Smooth muscle cell (in vitro differentiated cells): Measurements from ENCODE around the gene SUV39H1. TPM values are rescaled to one million over a fixed set of nuclear protein-coding genes. Genes with fewer than 3 reads are reported as not detected.

Experiments used
- DNase-seq: peaks from one replicate; lab custom pipeline; 2025; ENCODE audit not compliant: unreplicated experiment; lab: John Stamatoyannopoulos, UW
- H2AFZ ChIP-seq: fragments of 200-600 bp; sonication (generic); 2 replicates; pipeline ENCODE4 v1.6.0; 2016; ENCODE audit warnings: antibody characterized with exemption, low read depth, mild to moderate bottlenecking
- H3F3A ChIP-seq: fragments of 200-600 bp; sonication (generic); 2 replicates; pipeline ENCODE4 v1.6.0; 2017; ENCODE audit warnings: antibody characterized with exemption, low read depth
- H3K27ac ChIP-seq: fragments of 200-600 bp; sonication (generic); 2 replicates; pipeline ENCODE4 v1.5.1; 2016; ENCODE audit warnings: low read depth, mild to moderate bottlenecking
- H3K27me3 ChIP-seq: fragments of 200-600 bp; sonication (generic); 2 replicates; pipeline ENCODE4 v1.6.1; 2016; ENCODE audit warnings: low read depth, mild to moderate bottlenecking
- H3K36me3 ChIP-seq: fragments of 200-600 bp; sonication (generic); 2 replicates; pipeline ENCODE4 v1.5.1; 2016; ENCODE audit warnings: low read depth
- H3K4me1 ChIP-seq: fragments of 200-600 bp; sonication (generic); 2 replicates; pipeline ENCODE4 v1.5.1; 2016; ENCODE audit warnings: low read depth
- H3K4me2 ChIP-seq: fragments of 200-600 bp; sonication (generic); 2 replicates; pipeline ENCODE4 v1.6.0; 2016; ENCODE audit warnings: mild to moderate bottlenecking
- H3K4me3 ChIP-seq: fragments of 200-600 bp; sonication (generic); 2 replicates; pipeline ENCODE4 v1.5.1; 2016; ENCODE audit warnings: mild to moderate bottlenecking
- H3K79me2 ChIP-seq: fragments of 200-600 bp; sonication (generic); 2 replicates; pipeline ENCODE4 v1.6.0; 2016; ENCODE audit warnings: low read depth, mild to moderate bottlenecking
- H3K9ac ChIP-seq: fragments of 200-600 bp; sonication (generic); 2 replicates; pipeline ENCODE4 v1.6.0; 2016; ENCODE audit warnings: low read depth
- H3K9me3 ChIP-seq: fragments of 200-600 bp; sonication (generic); replicated peaks from 2 replicates; pipeline ENCODE4 v1.5.1; 2016; ENCODE audit warnings: low read depth
- H4K20me1 ChIP-seq: fragments of 200-600 bp; sonication (generic); 2 replicates; pipeline ENCODE4 v1.6.0; 2016; ENCODE audit warnings: low read depth
- WGBS: methylation state at CpG from one replicate; pipeline ENCODE4 v1.1.7; 2016; ENCODE audit warnings: low lambda C conversion rate; 5-methylcytosine and 5-hydroxymethylcytosine counted together
- polyA plus RNA-seq: library from polyadenylated mRNA; unstranded; fragments of >200 nt; fragmentation: Nextera tagmentation; extraction: Ambion mirVana; gene quantifications from 2 replicates; pipeline ENCODE4 v1.2.1, GENCODE V29; 2016
- total RNA-seq: library from RNA; depleted of rRNA; stranded (reverse); fragments of >200 nt; gene quantifications from 2 replicates; pipeline ENCODE4 v1.2.3, GENCODE V29; 2014
- TF ChIP-seq, protein P1 (sequence below): fragments of 200-600 bp; sonication (generic); IDR thresholded peaks from 2 replicates; pipeline ENCODE4 v1.5.1; 2017; ENCODE audit warnings: borderline replicate concordance, mild to moderate bottlenecking, antibody characterized with exemption; ENCODE audit not compliant: insufficient read depth, poor library complexity, severe bottlenecking

SUV39H1 gene
- total and polyA plus RNA-seq, 2 experiments from 2014 or later = 2.7 to 7.7 TPM

DNA sequence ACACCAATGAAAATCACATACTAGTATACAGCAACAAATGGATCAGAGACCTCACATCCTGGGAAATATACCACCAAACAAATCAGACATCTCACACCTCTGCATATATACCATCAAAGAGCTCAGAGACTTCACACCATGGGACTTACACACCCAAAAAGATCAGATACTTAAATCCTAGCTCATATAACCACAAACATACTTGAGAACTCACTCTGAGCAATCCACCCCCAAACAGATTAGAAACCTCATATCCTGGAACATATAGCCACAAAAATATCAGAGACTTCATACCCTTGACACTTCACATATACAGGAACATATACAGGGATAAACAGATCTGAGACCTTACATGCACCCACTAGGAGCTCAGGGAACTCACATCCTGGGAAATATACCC lies 32.1 kb downstream of the SUV39H1 start:
- Histone ChIP-seq H3F3A (no peaks in the 10 kb centered on the region), H3K27ac (no peak overlapping the region), H3K9ac (no peak overlapping the region), H4K20me1 (no peaks in the 10 kb centered on the region), H3K4me1 (no peaks in the 10 kb centered on the region), H2AFZ (no peak overlapping the region), H3K79me2 (no peaks in the 10 kb centered on the region), H3K36me3 (no peaks in the 10 kb centered on the region), H3K4me2 (no peak overlapping the region), H3K4me3 (no peak overlapping the region), H3K27me3 (no peaks in the 10 kb centered on the region), H3K9me3 (no peaks in the 10 kb centered on the region)
- no peak for DNase-seq
- TF ChIP-seq, protein P1, sequence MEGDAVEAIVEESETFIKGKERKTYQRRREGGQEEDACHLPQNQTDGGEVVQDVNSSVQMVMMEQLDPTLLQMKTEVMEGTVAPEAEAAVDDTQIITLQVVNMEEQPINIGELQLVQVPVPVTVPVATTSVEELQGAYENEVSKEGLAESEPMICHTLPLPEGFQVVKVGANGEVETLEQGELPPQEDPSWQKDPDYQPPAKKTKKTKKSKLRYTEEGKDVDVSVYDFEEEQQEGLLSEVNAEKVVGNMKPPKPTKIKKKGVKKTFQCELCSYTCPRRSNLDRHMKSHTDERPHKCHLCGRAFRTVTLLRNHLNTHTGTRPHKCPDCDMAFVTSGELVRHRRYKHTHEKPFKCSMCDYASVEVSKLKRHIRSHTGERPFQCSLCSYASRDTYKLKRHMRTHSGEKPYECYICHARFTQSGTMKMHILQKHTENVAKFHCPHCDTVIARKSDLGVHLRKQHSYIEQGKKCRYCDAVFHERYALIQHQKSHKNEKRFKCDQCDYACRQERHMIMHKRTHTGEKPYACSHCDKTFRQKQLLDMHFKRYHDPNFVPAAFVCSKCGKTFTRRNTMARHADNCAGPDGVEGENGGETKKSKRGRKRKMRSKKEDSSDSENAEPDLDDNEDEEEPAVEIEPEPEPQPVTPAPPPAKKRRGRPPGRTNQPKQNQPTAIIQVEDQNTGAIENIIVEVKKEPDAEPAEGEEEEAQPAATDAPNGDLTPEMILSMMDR = no peak

DNA sequence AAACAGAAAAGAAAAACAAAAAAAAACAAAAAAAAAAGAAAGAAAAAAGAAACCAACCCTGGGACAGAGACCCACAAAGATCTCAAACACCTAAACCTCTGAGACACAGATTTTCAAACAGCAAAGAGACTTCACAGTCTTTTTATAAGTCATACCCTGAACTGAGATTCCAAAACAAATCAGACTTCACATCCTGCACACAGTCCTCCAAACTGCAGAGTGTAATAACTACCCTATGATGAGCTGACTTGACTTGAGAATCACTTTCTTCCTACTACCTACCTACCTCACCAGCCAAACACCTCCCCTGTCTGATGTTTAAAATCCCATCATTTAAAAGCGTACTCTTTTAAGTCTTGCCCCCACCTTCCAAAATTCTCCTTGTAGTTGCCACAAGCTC lies 39.8 kb downstream of the SUV39H1 start:
- H2AFZ ChIP-seq = peak overlapping the region; percentile 84
- no peak for DNase-seq
- no peaks in the 10 kb centered on the region for H4K20me1 ChIP-seq
- TF ChIP-seq, protein P1 = no peak
- H3F3A ChIP-seq = no peaks in the 10 kb centered on the region
- H3K4me1 ChIP-seq = no peaks in the 10 kb centered on the region
- H3K9me3 ChIP-seq = no peaks in the 10 kb centered on the region
- no peak overlapping the region for H3K27ac ChIP-seq
- peak overlapping the region; percentile 62 for H3K4me3 ChIP-seq
- H3K27me3 ChIP-seq = no peaks in the 10 kb centered on the region
- no peaks in the 10 kb centered on the region for H3K79me2 ChIP-seq
- 90% methylated on average over 1 of the region's 1 CpG for WGBS
- no peaks in the 10 kb centered on the region for H3K36me3 ChIP-seq
- peak overlapping the region; percentile 80 for H3K4me2 ChIP-seq
- no peak overlapping the region for H3K9ac ChIP-seq

DNA sequence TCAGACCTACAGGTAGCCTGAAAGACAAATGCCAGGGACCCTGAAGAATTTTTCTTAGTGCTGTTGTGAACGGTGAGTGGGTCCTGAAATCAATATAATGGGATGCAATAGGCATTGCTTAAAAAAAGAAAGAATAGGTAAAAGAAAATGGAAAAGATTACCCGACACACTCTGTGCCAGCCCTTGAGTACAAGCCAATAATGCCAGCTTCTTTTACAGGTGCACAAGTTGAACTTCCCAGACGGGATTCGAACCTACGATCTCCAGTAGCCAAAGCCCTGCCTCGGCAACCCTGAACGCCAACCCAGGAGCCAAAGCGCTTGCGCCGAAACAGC lies 40.3 kb downstream of the SUV39H1 start:
- Histone ChIP-seq H3K27ac (no peak overlapping the region), H3K9ac (no peak overlapping the region)
- 45% methylated on average over 10 of the region's 10 CpGs for WGBS

More for the DNA sequence above, 40.3 kb downstream of the SUV39H1 start:
- no peaks in the 10 kb centered on the region for H3K79me2 ChIP-seq
- no peaks in the 10 kb centered on the region for H3K4me1 ChIP-seq
- no peaks in the 10 kb centered on the region for H3K27me3 ChIP-seq
- peak overlapping the region; percentile 80 for H3K4me2 ChIP-seq
- H4K20me1 ChIP-seq = no peaks in the 10 kb centered on the region
- peak overlapping the region; percentile 62 for H3K4me3 ChIP-seq
- H3F3A ChIP-seq = no peaks in the 10 kb centered on the region
- TF ChIP-seq, protein P1 = no peak
- H3K9me3 ChIP-seq = no peaks in the 10 kb centered on the region
- no peak for DNase-seq
- peak overlapping the region; percentile 84 for H2AFZ ChIP-seq
- H3K36me3 ChIP-seq = no peaks in the 10 kb centered on the region
